ENCODE measurements around the gene PIEZO2.

The PIEZO2 gene

DNA sequence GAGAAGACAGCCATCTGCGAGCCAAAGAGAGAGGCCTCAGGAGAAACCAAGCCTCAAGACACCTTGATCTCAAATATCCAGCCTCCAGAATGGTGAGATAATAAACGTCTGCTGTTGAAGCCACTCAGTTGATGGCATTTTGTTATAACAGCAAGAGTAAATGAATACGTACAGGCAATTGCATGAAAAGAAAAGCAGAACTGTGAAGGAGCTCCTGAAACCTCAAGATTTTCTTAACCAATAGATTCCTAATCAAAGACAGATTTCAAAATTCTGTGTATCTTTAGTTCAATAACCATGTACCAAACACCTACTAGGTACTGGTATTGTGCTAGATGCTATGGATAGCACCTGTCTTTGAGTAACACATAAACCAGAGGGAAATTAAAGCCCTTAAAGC lies 139.5 kb downstream of the PIEZO2 start:
- in situ Hi-C loops (cut with MboI; ENCODE audit: low pct_unique_long_range_greater_than_20kb, low sequenced_read_pairs), result no loop called here

DNA sequence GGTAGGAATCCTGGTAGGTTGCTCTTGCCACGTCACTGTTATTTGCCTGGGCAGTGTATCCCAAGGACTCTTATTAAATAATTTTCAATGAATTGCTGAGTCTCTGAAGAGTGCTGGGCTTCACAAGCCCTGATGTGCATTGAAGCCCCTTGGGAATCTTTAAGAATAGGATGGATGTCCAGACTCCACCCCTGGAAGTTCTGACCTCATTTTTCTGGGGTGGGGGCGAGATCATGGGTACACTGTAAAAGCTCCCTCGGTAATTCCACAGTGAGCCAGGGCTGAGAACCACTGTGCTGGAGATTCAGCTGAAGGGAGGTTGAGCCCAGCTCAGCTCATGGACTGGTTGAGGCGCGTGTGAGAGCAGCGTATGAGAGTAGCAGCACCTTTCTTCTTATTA lies 140.2 kb downstream of the PIEZO2 start:
- no peak for DNase-seq
- in situ Hi-C loops (cut with MboI; ENCODE audit: low pct_unique_long_range_greater_than_20kb, low sequenced_read_pairs), result no loop called here

More for the DNA sequence above, 139.5 kb downstream of the PIEZO2 start:
- no peak for DNase-seq

DNA sequence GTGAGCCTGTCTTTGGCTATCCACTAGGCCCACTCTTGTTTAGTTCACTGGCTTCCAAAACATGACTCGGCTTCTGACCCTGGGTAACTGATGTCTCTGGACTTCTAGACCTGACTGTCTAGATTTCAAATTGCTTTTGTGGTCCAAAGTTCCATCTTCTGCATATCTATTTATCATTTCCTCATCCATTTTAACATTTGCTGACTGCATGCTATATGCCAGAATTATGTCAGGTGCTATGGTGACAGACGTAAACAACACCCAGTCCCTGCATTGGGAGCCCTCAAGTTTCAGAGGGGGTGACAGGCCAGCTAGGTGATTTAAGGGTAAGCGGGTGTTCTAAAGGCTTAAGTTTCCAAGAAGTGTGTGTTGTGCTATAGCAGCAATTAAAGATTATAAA lies 140.9 kb downstream of the PIEZO2 start:
- DNase-seq, result no peak
- in situ Hi-C loops (cut with MboI; ENCODE audit: low pct_unique_long_range_greater_than_20kb, low sequenced_read_pairs), result no loop called here

DNA sequence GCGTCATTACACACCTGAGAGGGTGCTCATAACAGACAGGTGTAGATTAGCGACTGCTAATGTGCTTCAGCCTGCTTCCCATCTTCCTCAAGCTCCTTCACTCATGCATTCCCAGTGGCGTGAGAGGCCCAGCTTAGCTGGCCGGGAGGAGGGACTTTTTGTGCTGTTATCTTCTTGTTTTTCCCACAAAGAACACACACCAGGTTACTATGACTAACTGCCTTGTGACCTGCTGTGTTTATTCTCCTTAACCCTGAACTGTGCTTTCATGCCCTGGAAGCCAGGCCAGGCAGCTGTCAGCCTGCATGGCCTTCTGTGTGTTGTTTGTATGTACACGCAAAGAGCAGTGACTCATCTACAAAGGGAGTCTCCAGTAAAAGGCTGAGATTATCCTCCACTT lies 143.8 kb downstream of the PIEZO2 start:
- in situ Hi-C loops (cut with MboI; ENCODE audit: low pct_unique_long_range_greater_than_20kb, low sequenced_read_pairs), result no loop called here
- no peak for DNase-seq

DNA sequence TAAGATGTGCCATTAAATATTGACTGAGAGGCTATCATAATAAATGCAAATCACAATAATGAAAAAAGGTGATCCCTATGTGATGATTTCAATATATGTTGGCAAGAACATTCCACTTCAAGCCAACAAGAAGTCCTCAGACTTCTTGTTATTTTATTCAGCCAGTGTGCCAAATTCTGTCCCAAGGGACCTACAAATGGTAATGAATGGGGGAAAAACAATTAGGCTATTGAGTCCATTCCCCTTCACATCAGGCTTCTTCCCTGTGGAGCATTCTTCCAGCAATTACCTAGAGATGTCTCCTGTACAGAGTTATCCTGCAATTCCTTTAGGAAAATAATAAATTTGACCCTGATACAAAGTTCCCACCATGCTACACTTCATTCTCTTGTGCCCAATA lies 144.4 kb downstream of the PIEZO2 start:
- in situ Hi-C loops (cut with MboI; ENCODE audit: low pct_unique_long_range_greater_than_20kb, low sequenced_read_pairs), result no loop called here

DNA sequence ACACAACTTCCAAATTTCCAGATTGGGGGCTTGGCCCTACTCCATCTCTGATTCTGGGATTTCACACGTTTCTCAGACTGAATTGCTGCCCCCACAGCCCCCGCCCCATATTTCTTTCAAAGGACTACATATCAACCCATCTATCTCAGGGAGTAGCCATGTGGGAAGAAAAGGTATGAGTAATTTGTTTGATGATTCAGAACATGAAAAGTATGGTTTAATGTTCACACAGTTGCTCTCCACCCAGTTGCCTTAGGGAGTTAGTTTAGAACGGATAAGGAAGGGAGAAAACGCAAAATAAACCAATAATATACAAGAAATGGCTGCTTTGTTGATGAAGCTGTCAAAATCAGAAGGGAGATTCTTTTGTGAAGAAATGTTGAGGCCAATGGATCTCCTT lies 145.1 kb downstream of the PIEZO2 start:
- in situ Hi-C loops (cut with MboI; ENCODE audit: low pct_unique_long_range_greater_than_20kb, low sequenced_read_pairs), result no loop called here
- no peak for DNase-seq

More for the DNA sequence above, 144.4 kb downstream of the PIEZO2 start:
- no peak for DNase-seq

DNA sequence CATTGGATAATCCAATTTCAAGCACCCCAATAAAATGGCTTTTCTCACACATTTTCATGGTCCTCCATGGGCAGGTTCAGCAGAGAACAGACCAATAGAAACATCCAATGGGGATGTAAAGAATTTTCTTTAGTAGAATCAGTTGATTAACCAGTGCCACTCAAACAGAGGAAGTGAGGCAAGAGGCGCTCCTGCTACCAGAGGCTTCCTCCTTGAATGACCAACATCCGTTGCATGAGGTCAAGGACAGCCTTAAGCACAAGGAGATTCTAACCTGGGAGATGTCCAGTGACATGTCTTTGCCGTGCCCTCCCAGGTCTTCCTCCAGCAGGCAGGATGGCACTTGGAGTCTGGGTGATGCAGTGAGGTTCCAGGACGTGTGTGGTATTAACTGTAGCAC lies 146.6 kb downstream of the PIEZO2 start:
- in situ Hi-C loops (cut with MboI; ENCODE audit: low pct_unique_long_range_greater_than_20kb, low sequenced_read_pairs), result no loop called here
- no peak for DNase-seq

DNA sequence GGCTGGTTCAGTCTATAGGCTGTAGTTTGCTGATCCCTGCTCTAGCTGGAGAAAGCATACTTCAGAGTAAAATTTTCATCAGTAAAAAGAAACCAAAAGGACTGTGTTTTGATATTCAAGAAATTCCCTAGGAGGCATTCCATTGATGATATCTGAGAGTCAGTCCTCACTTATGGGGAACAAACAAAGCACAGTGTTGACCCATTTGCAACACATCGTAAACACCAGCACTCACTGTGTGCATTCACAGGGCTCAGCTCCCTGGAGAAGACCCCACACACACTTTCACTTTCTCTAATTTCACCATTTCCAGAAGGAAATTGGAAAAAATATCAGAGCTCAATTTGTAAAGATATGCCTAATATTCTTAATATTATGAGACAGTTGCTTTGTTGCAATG lies 147.1 kb downstream of the PIEZO2 start:
- in situ Hi-C loops (cut with MboI; ENCODE audit: low pct_unique_long_range_greater_than_20kb, low sequenced_read_pairs), result no loop called here
- no peak for DNase-seq

DNA sequence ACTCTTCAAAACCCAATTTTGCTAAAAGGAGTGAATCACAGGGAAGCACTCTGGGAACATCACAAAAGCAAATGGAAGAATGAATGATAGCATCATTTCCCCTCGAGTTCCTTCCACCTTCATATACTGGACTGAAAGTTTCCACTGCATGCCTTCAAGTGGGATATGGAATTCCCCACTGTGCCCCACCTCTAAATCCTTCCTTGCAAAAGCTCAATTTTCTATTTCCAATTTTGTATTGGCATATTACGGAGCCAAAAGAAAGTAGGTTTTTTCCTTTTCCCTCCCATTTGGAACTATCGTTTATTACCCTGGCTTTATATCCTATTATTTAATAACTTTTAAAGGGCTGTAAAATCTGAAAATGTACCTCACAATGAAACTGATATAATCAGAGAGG lies 149.3 kb downstream of the PIEZO2 start:
- in situ Hi-C loops (cut with MboI; ENCODE audit: low pct_unique_long_range_greater_than_20kb, low sequenced_read_pairs), result no loop called here
- no peak for DNase-seq

DNA sequence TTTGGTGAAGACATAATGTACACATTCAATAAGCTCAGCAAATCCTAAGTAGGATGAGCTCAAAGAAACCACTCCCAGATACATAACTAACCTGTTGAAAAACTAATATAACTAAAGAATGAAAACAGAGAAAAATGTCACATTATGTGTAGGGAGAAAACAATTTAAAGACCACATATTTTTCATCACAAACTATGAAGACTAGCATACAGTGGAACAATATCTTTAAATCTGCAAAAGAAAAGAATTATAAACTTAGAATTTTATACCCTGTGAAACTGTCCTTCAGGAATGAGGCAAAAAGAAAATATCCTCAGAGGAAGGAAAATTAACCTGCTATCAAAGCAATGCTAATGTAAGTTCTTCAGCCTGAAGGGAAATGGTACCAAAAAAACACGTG lies 151.5 kb downstream of the PIEZO2 start:
- in situ Hi-C loops (cut with MboI; ENCODE audit: low pct_unique_long_range_greater_than_20kb, low sequenced_read_pairs), result no loop called here
- DNase-seq, result no peak

DNA sequence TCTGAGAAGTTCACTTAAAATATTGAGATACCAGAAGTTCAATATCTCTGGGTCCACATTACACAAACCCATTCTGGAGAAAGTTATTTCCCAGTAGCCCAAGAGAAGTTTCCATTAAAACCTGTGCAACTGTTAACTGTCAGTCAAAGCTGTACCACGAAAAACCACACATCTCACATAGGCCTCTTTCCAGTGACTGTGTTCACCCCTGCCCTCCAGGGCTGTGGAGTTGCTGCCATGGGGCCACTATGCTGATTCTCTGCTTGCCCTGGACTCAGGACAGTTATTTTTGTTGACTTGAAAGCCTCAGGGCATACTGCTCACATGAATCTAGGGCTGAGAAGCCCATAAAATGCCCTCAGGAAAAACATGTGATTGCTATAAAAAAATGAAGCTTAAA lies 153.8 kb downstream of the PIEZO2 start:
- in situ Hi-C loops (cut with MboI; ENCODE audit: low pct_unique_long_range_greater_than_20kb, low sequenced_read_pairs), result no loop called here

DNA sequence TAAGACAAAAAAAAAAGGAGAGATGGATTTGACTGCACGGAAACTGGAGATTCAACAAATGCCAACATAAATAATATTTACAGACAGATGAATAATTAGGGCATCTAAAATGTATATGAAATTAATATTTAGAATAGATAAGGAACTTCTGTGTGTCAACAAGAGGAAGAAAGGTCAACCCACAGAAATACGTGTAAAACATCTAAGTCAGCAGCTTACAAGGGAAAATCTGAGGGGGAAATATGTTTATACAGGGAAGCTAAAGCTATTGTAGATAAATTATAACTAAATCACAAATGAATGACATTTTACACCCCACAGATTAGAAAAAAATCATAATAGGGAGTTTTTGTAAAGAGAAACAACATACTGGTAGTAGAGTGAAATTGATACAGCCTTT lies 159.9 kb downstream of the PIEZO2 start:
- DNase-seq, result no peak
- in situ Hi-C loops (cut with MboI; ENCODE audit: low pct_unique_long_range_greater_than_20kb, low sequenced_read_pairs), result no loop called here

More for the DNA sequence above, 153.8 kb downstream of the PIEZO2 start:
- DNase-seq, result no peak

DNA sequence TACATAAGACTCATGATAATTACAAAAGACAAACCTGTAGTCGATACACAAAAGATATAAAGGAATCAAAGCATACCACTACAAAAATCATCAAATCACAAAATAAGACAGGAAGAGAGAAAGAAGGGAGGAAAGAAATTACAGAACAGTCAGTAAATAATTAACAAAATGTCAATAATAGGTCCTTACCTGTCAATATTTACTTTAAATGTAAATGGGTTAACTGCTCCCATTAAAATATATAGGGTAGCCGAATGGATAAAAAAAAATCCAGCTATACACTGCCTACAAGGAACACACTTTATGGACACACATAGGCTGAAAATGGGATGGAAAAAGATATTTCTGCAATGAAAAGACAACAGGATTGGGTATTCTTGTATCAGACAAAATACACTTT lies 163.7 kb downstream of the PIEZO2 start:
- in situ Hi-C loops (cut with MboI; ENCODE audit: low pct_unique_long_range_greater_than_20kb, low sequenced_read_pairs), result no loop called here
- no peak for DNase-seq

DNA sequence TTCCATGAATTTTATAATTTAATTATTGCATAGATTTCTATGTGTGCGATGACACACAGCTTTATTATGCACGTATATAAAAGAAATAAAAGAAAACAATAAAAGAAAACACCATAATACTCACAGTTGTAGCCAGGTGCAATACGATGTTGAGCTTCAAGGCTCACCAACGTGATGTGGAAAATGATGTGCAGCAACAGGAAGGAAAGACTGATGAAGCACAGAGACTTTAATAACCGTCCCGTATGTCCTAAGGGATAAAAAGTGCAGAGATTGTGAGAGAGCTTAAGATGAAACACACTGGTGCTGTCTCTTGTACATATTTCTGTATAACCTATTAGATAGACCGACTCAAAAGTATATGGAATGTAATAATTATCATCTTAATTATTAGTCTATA lies 170.0 kb downstream of the PIEZO2 start:
- no peak for DNase-seq

DNA sequence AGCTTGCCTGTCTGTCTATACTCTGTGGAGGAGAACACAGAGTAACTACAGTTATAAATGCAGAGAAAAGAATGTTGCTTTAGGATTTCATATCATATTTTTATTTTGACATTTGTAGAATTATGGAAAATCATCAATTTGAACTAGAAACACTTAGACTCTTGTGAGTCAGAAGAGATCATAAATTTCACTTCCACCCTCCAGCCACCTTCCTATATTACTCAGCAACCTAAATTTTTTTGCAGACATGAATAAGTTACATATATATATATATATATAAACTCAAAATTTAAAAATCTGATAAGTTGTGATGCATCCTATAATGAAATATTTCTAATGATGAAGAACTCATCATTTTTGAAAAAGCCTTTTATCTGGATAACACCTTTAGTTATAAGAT lies 172.3 kb downstream of the PIEZO2 start:
- in situ Hi-C loops (cut with MboI; ENCODE audit: low pct_unique_long_range_greater_than_20kb, low sequenced_read_pairs), result no loop called here

More for the DNA sequence above, 170.0 kb downstream of the PIEZO2 start:
- in situ Hi-C loops (cut with MboI; ENCODE audit: low pct_unique_long_range_greater_than_20kb, low sequenced_read_pairs), result no loop called here

DNA sequence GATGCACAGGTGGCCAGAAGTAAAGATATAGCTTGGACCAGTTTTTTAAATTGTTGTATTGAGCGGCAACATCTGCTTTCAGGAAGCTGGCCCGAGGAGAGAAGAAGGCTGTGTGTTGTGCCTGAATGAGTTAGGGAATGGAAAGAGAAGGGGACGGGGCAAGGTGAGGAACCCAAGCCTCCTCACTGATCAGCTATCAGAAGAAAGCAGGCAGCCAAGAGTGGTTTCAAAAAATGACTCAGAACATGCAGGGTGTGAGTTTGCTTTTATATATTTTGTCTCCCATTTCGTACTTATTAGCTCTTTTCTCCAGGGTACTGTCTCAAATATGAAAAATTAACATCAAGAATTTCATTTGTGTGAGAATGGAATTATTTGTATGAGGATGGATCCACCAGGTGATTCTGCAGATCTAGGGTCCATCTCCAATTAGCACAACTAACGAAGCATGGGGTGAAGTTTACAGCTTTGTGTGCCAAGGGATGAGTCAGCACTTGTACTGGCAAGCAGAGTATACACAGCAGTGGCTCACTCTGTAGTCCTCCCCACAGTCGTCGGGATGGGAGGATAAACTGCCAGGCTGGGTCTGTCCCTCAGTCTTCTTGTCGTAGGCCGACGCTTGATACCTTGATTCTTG lies 175.7 kb downstream of the PIEZO2 start:
- DNase-seq, result no peak
- in situ Hi-C loops (cut with MboI; ENCODE audit: low pct_unique_long_range_greater_than_20kb, low sequenced_read_pairs), result no loop called here

More for the DNA sequence above, 172.3 kb downstream of the PIEZO2 start:
- no peak for DNase-seq

DNA sequence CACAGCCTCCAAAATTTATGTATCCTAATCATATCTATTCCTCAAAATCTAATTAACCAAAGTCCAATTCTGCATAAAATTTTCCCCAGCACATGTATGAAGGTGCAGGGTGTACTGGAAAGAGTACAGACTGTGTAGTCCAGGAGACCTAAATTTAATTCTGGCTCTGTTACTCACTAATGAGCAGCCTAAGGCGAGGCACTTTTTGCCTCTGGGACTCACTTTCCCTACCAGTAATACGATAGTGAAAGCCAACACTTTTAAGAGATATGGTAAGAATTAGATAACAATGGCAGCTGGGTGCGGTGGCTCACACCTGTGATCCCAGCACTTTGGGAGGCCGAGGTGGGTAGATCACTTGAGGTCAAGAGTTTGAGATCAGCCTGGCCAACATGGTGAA lies 177.7 kb downstream of the PIEZO2 start:
- in situ Hi-C loops (cut with MboI; ENCODE audit: low pct_unique_long_range_greater_than_20kb, low sequenced_read_pairs), result no loop called here
- DNase-seq, result no peak

DNA sequence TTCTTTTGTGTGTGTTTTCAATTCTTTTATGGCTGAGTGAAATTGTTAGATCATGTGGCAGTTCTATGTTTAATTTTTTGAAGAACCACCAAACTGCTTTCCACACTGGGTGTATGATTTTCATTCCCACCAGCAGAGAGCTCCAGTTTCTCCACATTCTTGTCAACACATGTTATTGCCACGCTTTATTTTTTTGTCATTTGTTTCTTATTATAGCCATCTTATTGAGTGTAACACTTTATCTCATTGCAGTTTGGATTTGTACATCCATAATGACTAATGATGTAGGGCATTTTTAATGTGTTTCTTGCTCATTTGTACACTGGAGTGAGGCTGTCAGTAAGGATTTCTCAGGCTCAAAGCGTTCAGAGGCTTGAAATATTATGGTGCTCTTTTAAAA lies 184.2 kb downstream of the PIEZO2 start:
- DNase-seq, result no peak
- in situ Hi-C loops (cut with MboI; ENCODE audit: low pct_unique_long_range_greater_than_20kb, low sequenced_read_pairs), result no loop called here

DNA sequence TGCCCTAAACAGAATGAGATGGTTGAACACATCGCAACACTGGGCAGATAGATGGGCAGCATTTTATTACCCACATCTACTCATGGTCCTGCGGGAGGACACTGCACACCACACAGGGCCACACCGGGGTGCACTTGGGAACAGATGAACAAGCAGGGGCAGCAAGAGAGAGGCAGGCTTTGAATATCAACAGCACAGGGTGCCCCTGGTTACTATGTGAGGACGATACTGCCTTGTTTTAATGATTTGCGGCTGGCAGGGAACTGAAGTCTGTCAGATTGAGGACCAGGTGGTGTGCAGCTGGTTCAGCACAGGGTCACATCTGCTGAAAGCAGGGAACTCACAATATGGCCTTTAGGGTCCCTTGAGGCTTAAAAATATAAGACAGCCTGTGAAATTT lies 195.7 kb downstream of the PIEZO2 start:
- no peak for DNase-seq
- in situ Hi-C loops (cut with MboI; ENCODE audit: low pct_unique_long_range_greater_than_20kb, low sequenced_read_pairs), result no loop called here

DNA sequence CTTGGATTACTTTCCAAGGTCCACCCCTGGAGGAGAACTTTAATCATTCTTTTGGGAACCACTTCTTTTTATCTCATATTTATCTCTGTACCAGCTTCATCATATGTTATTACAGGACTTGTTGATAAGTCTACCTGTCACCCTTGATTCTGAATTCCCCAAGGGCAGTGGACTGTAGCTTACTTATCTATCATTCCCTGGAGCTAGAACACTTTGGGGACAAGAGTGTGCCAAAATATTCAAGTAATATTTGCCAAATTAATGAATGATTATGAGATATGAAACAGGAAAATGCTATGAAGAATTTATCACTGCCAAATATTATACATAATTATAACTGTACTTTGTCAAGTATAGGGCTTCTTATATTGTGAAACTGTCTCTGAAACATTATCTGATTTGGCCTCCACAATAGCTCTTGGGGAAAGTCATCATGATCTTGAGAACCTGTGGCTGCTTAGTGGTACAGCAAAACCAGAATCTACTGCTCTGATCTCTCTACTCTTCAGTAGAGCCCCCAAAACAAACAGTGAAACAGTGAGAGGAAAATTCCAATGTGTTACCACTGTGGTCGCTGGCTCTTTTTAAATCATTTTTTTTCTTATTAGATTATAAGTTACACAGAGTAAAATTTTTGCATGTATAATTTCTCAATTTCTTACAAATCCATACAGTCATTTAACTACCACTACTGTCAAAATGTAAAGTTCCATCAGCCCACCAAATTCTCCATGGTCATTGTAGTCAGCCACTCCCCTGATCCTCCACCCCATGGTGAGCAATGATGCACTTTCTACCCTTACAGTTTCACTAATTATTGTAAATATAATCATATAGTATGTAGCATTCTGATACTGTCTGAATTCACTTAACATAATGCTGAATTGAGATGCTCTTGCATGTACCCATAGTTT lies 197.5 kb downstream of the PIEZO2 start:
- DNase-seq, result no peak
- in situ Hi-C loops (cut with MboI; ENCODE audit: low pct_unique_long_range_greater_than_20kb, low sequenced_read_pairs), result no loop called here

All from KBM-7 (cell line).